Measurements from ENCODE around the gene RALGPS2.
A peak's percentile ranks its signal among the peaks of the same experiment; 100 is the strongest.

The RALGPS2 gene

GRCh38 chr1:178918955-178919354 is 193.9 kb downstream of the RALGPS2 start:
- no peak for DNase-seq (ENCODE audit: low read depth, low spot score)

- no peak for DNase-seq (ENCODE audit: low read depth, low spot score)
Measured at GRCh38 chr1:178919581-178919980, 194.5 kb downstream of the RALGPS2 start.

GRCh38 chr1:178921499-178921898 is 196.5 kb downstream of the RALGPS2 start:
- no peak for DNase-seq (ENCODE audit: low read depth, low spot score)

GRCh38 chr1:178923512-178923911 is 198.5 kb downstream of the RALGPS2 start:
- DNase-seq (ENCODE audit: low read depth, low spot score), result no peak

GRCh38 chr1:178926046-178926445 is 201.0 kb downstream of the RALGPS2 start:
- no peak for DNase-seq (ENCODE audit: low read depth, low spot score)

- no peak for DNase-seq (ENCODE audit: low read depth, low spot score)
Measured at GRCh38 chr1:178927003-178927402, 202.0 kb downstream of the RALGPS2 start.

- DNase-seq (ENCODE audit: low read depth, low spot score), result no peak
Measured at GRCh38 chr1:178928041-178928440, 203.0 kb downstream of the RALGPS2 start.

GRCh38 chr1:178928976-178929375 is 203.9 kb downstream of the RALGPS2 start:
- DNase-seq (ENCODE audit: low read depth, low spot score), result no peak

GRCh38 chr1:178931858-178932551 is 207.0 kb downstream of the RALGPS2 start:
- peak; percentile 40 for DNase-seq (ENCODE audit: low read depth, low spot score)

- DNase-seq (ENCODE audit: low read depth, low spot score), result no peak
Measured at GRCh38 chr1:178932552-178932906, 207.5 kb downstream of the RALGPS2 start.

- no peak for DNase-seq (ENCODE audit: low read depth, low spot score)
Measured at GRCh38 chr1:178933105-178933561, 208.1 kb downstream of the RALGPS2 start.

- DNase-seq (ENCODE audit: low read depth, low spot score), result no peak
Measured at GRCh38 chr1:178933709-178934490, 208.9 kb downstream of the RALGPS2 start.

GRCh38 chr1:178934546-178934945 is 209.5 kb downstream of the RALGPS2 start:
- no peak for DNase-seq (ENCODE audit: low read depth, low spot score)

GRCh38 chr1:178935610-178936009 is 210.6 kb downstream of the RALGPS2 start:
- DNase-seq (ENCODE audit: low read depth, low spot score), result no peak

- DNase-seq (ENCODE audit: low read depth, low spot score), result no peak
Measured at GRCh38 chr1:178937695-178938094, 212.7 kb downstream of the RALGPS2 start.

GRCh38 chr1:178938101-178938958 is 213.3 kb downstream of the RALGPS2 start:
- DNase-seq (ENCODE audit: low read depth, low spot score), result no peak

- DNase-seq (ENCODE audit: low read depth, low spot score), result no peak
Measured at GRCh38 chr1:178938959-178939317, 213.9 kb downstream of the RALGPS2 start.

GRCh38 chr1:178939338-178940067 is 214.5 kb downstream of the RALGPS2 start:
- no peak for DNase-seq (ENCODE audit: low read depth, low spot score)

- DNase-seq (ENCODE audit: low read depth, low spot score), result no peak
Measured at GRCh38 chr1:178940068-178940765, 215.2 kb downstream of the RALGPS2 start.

- no peak for DNase-seq (ENCODE audit: low read depth, low spot score)
Measured at GRCh38 chr1:178941261-178941689, 216.2 kb downstream of the RALGPS2 start.

- DNase-seq (ENCODE audit: low read depth, low spot score), result no peak
Measured at GRCh38 chr1:178941849-178942248, 216.8 kb downstream of the RALGPS2 start.

Measured in ELF-1 (cell line).